GM19455 (cell line): Measurements from ENCODE around the gene ROR1.

ENCODE experiments used
- ATAC-seq: cut with Tn5 transposase; IDR thresholded peaks from one replicate; pipeline ENCODE4 v1.9.1; 2021; ENCODE audit not compliant: unreplicated experiment

Gene ROR1

GRCh38 chr1:64163970-64164369 lies 390.2 kb downstream of the ROR1 start:
- no peak for ATAC-seq

- no peak for ATAC-seq
These were observed 392.8 kb downstream of the ROR1 start for GRCh38 chr1:64166629-64167028.

GRCh38 chr1:64167176-64167575 lies 393.4 kb downstream of the ROR1 start:
- no peak for ATAC-seq

- no peak for ATAC-seq
These were observed 397.4 kb downstream of the ROR1 start for GRCh38 chr1:64171246-64171645.

- ATAC-seq = peak; percentile 73
These were observed 398.0 kb downstream of the ROR1 start for GRCh38 chr1:64171797-64172281.

- ATAC-seq = peak; percentile 55
These were observed 398.7 kb downstream of the ROR1 start for GRCh38 chr1:64172458-64172983.

GRCh38 chr1:64173336-64173940 lies 399.6 kb downstream of the ROR1 start:
- ATAC-seq = peak; percentile 4

GRCh38 chr1:64175639-64176038 lies 401.8 kb downstream of the ROR1 start:
- ATAC-seq = no peak

- no peak for ATAC-seq
These were observed 402.8 kb downstream of the ROR1 start for GRCh38 chr1:64176659-64177058.

- no peak for ATAC-seq
These were observed 405.8 kb downstream of the ROR1 start for GRCh38 chr1:64179588-64179987.

GRCh38 chr1:64182207-64182606 lies 408.4 kb downstream of the ROR1 start:
- ATAC-seq = no peak

- no peak for ATAC-seq
These were observed 409.7 kb downstream of the ROR1 start for GRCh38 chr1:64183395-64184002.

GRCh38 chr1:64184003-64184440 lies 410.2 kb downstream of the ROR1 start:
- ATAC-seq = no peak

GRCh38 chr1:64186138-64186897 lies 412.5 kb downstream of the ROR1 start:
- ATAC-seq = no peak

GRCh38 chr1:64186898-64187280 lies 413.1 kb downstream of the ROR1 start:
- no peak for ATAC-seq

- ATAC-seq = no peak
These were observed 413.8 kb downstream of the ROR1 start for GRCh38 chr1:64187646-64188045.

GRCh38 chr1:64192290-64192689 lies 418.5 kb downstream of the ROR1 start:
- ATAC-seq = no peak

GRCh38 chr1:64194168-64195080 lies 420.6 kb downstream of the ROR1 start:
- no peak for ATAC-seq

- ATAC-seq = no peak
These were observed 421.2 kb downstream of the ROR1 start for GRCh38 chr1:64195081-64195395.

GRCh38 chr1:64196074-64196870 lies 422.5 kb downstream of the ROR1 start:
- ATAC-seq = no peak
